ENCODE measurements around the gene FHAD1. TPM values are rescaled to one million over a fixed set of nuclear protein-coding genes. Genes with fewer than 3 reads are reported as not detected.

Gene FHAD1
- total and polyA plus RNA-seq, 2 of the 13 experiments (the other 11 are each of a cell fraction or from before 2014, with no cell fraction given) = not detected

GRCh38 chr1:15409388-15410222, 162.6 kb downstream of the FHAD1 start, which contains the start of gene EFHD2 (continued):
- TF ChIP-seq ZNF18 (CRISPR knock-in tag; IDR thresholded peaks at IDR 0.05; ENCODE audit: insufficient replicate concordance) = no peak
- peak in 1 of 2 experiments; percentile 76; a peak in 2 of 4 replicates for TF ChIP-seq POLR2A (IDR thresholded peaks at IDR 0.05; ENCODE audit: insufficient read depth in 1 of 2, low read depth in 2 of 2, low read length in 2 of 2)
- no peak for TF ChIP-seq SSRP1 (CRISPR knock-in tag; IDR thresholded peaks at IDR 0.05)
- no peak for TF ChIP-seq EED (CRISPR knock-in tag; IDR thresholded peaks at IDR 0.05)
- no peak for TF ChIP-seq ZNF34 (CRISPR knock-in tag; IDR thresholded peaks at IDR 0.05; ENCODE audit: borderline replicate concordance)
- TF ChIP-seq ZNF572 (CRISPR knock-in tag; IDR thresholded peaks at IDR 0.05) = no peak
- TF ChIP-seq MBNL3 (CRISPR knock-in tag; conservative IDR thresholded peaks at IDR 0.05) = no peak
- TF ChIP-seq ZNF318 (CRISPR knock-in tag; IDR thresholded peaks at IDR 0.05) = no peak
- TF ChIP-seq ZBTB20 (CRISPR knock-in tag; IDR thresholded peaks at IDR 0.05; ENCODE audit: borderline replicate concordance, low read depth) = no peak
- TF ChIP-seq RFX1 (IDR thresholded peaks at IDR 0.05) = peak; percentile 58
- TF ChIP-seq SRSF1 (optimal IDR thresholded peaks at IDR 0.05; ENCODE audit: low read depth, low read length) = peak; percentile 37
- TF ChIP-seq SRY (CRISPR knock-in tag; IDR thresholded peaks at IDR 0.05) = 0 out of 2 replicates have a peak, but pooled peaks have one; percentile 17
- 0 out of 2 replicates have a peak, but pooled peaks have one; percentile 47 for TF ChIP-seq ZNF142 (CRISPR knock-in tag; IDR thresholded peaks at IDR 0.05)

Data from HepG2 (cell line).